ENCODE data around the gene R3HDM4. TPM values are rescaled to one million over a fixed set of nuclear protein-coding genes. Genes with fewer than 3 reads are reported as not detected.

The R3HDM4 gene
- total and polyA plus RNA-seq, 2 donors (not counting 3 experiments of a cell fraction or from before 2014, with no cell fraction given): 51.8 to 53.9 TPM

GRCh38 chr19:939922-940321, 26.9 kb upstream of the R3HDM4 start:
- Histone ChIP-seq H3K27ac (ENCODE audit: insufficient read depth, low read depth, low read length) (no peak overlapping the region), H3K79me2 (ENCODE audit: control insufficient read depth, insufficient read depth, low read length) (peaks cover 2% of the 10 kb centered on the region), H3K4me3 (replicated peaks in 1 of 3; ENCODE audit: insufficient read depth in 1 of 3, low read depth in 1 of 3, low read length in 3 of 3) (no peak overlapping the region), H3K9ac (replicated peaks; ENCODE audit: extremely low read depth, insufficient read depth, low read length) (no peak overlapping the region), H3K9me3 (replicated peaks; ENCODE audit: control insufficient read depth, insufficient read depth, low read length) (no peaks in the 10 kb centered on the region), H4K20me1 (replicated peaks; ENCODE audit: control insufficient read depth, extremely low read depth, insufficient read depth, low read length) (no peaks in the 10 kb centered on the region), H3K36me3 (ENCODE audit: control insufficient read depth in 2 of 2, extremely low read depth in 1 of 2, insufficient read depth in 2 of 2, low read length in 2 of 2) (no peaks in the 10 kb centered on the region), H3K9me1 (replicated peaks; ENCODE audit: control insufficient read depth, extremely low read depth, insufficient read depth, low read length) (no peaks in the 10 kb centered on the region), H3K4me2 (ENCODE audit: insufficient read depth, low read length) (no peak overlapping the region), H2AFZ (ENCODE audit: low read depth, low read length) (no peak overlapping the region), H3K4me1 (ENCODE audit: control insufficient read depth, extremely low read depth, insufficient read depth, low read length) (peaks cover 22% of the 10 kb centered on the region), H3K27me3 (ENCODE audit: control insufficient read depth in 2 of 2, insufficient read depth in 2 of 2, low read length in 2 of 2) (no peaks in the 10 kb centered on the region)
- dilution Hi-C loops (cut with MboI; ENCODE audit: extremely low pct_ligation_motif_present, low sequenced_read_pairs): no loop called here
- TF ChIP-seq FOS (IDR thresholded peaks at IDR 0.05; ENCODE audit: borderline replicate concordance, insufficient read depth, low read length): no peak
- no peak for TF ChIP-seq GATA2 (IDR thresholded peaks at IDR 0.05; ENCODE audit: insufficient read depth, insufficient read length, low read depth, low read length)
- TF ChIP-seq, protein P1, sequence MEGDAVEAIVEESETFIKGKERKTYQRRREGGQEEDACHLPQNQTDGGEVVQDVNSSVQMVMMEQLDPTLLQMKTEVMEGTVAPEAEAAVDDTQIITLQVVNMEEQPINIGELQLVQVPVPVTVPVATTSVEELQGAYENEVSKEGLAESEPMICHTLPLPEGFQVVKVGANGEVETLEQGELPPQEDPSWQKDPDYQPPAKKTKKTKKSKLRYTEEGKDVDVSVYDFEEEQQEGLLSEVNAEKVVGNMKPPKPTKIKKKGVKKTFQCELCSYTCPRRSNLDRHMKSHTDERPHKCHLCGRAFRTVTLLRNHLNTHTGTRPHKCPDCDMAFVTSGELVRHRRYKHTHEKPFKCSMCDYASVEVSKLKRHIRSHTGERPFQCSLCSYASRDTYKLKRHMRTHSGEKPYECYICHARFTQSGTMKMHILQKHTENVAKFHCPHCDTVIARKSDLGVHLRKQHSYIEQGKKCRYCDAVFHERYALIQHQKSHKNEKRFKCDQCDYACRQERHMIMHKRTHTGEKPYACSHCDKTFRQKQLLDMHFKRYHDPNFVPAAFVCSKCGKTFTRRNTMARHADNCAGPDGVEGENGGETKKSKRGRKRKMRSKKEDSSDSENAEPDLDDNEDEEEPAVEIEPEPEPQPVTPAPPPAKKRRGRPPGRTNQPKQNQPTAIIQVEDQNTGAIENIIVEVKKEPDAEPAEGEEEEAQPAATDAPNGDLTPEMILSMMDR (IDR thresholded peaks at IDR 0.05; ENCODE audit: extremely low read depth in 1 of 2, insufficient read depth in 1 of 2, low read depth in 1 of 2, low read length in 2 of 2): no peak
- TF ChIP-seq, protein P2, sequence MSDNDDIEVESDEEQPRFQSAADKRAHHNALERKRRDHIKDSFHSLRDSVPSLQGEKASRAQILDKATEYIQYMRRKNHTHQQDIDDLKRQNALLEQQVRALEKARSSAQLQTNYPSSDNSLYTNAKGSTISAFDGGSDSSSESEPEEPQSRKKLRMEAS (IDR thresholded peaks at IDR 0.05; ENCODE audit: insufficient read depth, insufficient read length): no peak
- no peak for TF ChIP-seq JUN (IDR thresholded peaks at IDR 0.05; ENCODE audit: borderline replicate concordance, insufficient read depth, insufficient read length, low read depth)
- TF ChIP-seq POLR2AphosphoS5 (IDR thresholded peaks at IDR 0.05; ENCODE audit: insufficient read depth, low read depth, low read length): no peak
- TF ChIP-seq EZH2 (IDR thresholded peaks at IDR 0.05; ENCODE audit: borderline replicate concordance, low read depth, low read length, severe bottlenecking): no peak
- TF ChIP-seq MYC (IDR thresholded peaks at IDR 0.05; ENCODE audit: low read depth, low read length): no peak
- TF ChIP-seq POLR2A (IDR thresholded peaks at IDR 0.05; ENCODE audit: low read depth, low read length): no peak
- no peak for DNase-seq (ENCODE audit: low read depth, low spot score)
- no peak for FAIRE-seq
- ChIA-PET POLR2A (no interaction called here), CTCF (interaction anchor here (1.5 kb wide), 1 partner anchor 42 kb away, joined by 3 read pairs; no protein-coding TSS in a partner anchor)
- intact Hi-C loops (cut with micrococcal nuclease): loop anchor here (10.0 kb wide), 1 partner anchor 165 kb away; the partner anchor contains the start of gene GPX4
- no TSS peak for BruUV-seq (replicated peaks)

All from endothelial cell of umbilical vein (primary cell).